Esophagus squamous epithelium (tissue), 5 donors: ENCODE measurements around the gene TTC28. TPM values are rescaled to one million over a fixed set of nuclear protein-coding genes. Genes with fewer than 3 reads are reported as not detected.

Source experiments
- DNase-seq: peaks from one replicate; lab custom pipeline; 2025; lab: John Stamatoyannopoulos, UW
- H3K27ac ChIP-seq, 4 donors: fragments of 200-600 bp; sonication (generic); one replicate each; pipeline ENCODE4 v1.5.1; 2016 to 2019; ENCODE audit warnings: mild to moderate bottlenecking in 1 of 4
- H3K27me3 ChIP-seq, 4 donors: fragments of 200-600 bp; sonication (generic); 1 replicate in 3 of 4; 2 replicates in 1 of 4; pipeline versions ENCODE4 v1.5.1 to v1.6.0; 2017 to 2021; ENCODE audit warnings: antibody characterized with exemption in 1 of 4
- H3K36me3 ChIP-seq, 3 donors: fragments of 200-600 bp; sonication (generic); one replicate each; pipeline ENCODE4 v1.5.1; 2016 to 2019
- H3K4me1 ChIP-seq, 3 donors: fragments of 200-600 bp; sonication (generic); one replicate each; pipeline ENCODE4 v1.5.1; 2017 to 2019
- H3K4me3 ChIP-seq, 4 donors: fragments of 200-600 bp; sonication (generic); 1 replicate in 3 of 4; 2 replicates in 1 of 4; pipeline ENCODE4 v1.5.1; 2016 to 2019; ENCODE audit warnings: mild to moderate bottlenecking in 2 of 4, moderate library complexity in 1 of 4
- H3K9me3 ChIP-seq, 3 donors: fragments of 200-600 bp; sonication (generic); one replicate each; pipeline ENCODE4 v1.5.1; 2016 to 2019
- POLR2A ChIP-seq, 4 donors: fragments of 450-650 bp; IDR thresholded peaks; one replicate each; pipeline ENCODE4 v1.6.1; 2017; ENCODE audit warnings: antibody characterized with exemption in 4 of 4, mild to moderate bottlenecking in 4 of 4, moderate library complexity in 3 of 4
- WGBS, 2 donors: methylation state at CpG; one replicate each; pipeline ENCODE4 v1.1.5; 2018; 5-methylcytosine and 5-hydroxymethylcytosine counted together
- intact Hi-C: fragments of 100-400 bp; cut with DNase I; formaldehyde crosslinking; loops from one replicate; pipeline ENCODE4 v1.15.0; 2022
- total RNA-seq, 4 donors: library from RNA; depleted of rRNA; stranded (reverse); fragments of >200 nt; gene quantifications; one replicate each; pipeline ENCODE4 v1.1.0, GENCODE V29; 2016
- TF ChIP-seq, protein P1 (sequence below), 6 experiments: fragments of 450-650 bp in 4 of 6; fragments of 200-600 bp in 2 of 6; sonication (generic) in 2 of 6; IDR thresholded peaks; one replicate each; pipeline ENCODE4 v1.5.1; 2016 to 2019; ENCODE audit warnings: antibody characterized with exemption in 6 of 6, mild to moderate bottlenecking in 4 of 6, moderate library complexity in 4 of 6
- donor health status: DM: yes; HTN: yes; CAD: no.

The TTC28 gene
- total RNA-seq, 4 donors from 2014 or later: 6.0 to 21.4 (median 7.7) TPM

DNA sequence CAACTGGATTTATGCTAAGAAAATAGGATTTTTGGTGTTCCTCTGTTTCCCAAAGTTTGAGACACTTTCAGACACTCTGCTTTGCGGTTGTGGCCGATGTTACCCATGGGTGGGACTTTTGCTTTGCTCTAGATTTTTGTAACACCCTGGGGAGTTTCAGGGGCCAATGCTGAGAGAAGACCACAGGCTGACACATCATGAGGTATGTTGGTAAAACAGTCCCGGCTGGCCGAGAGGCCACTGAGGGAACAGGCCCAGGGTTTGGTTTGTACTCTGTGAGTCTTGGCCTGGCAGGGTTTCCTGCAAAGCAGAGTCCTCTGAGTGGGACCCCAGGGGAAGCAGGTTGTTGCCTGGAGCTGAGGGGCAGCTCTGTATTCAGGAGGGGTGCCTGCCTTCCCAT lies 682.1 kb downstream of the TTC28 start:
- Histone ChIP-seq H3K27ac (no peak overlapping the region), H3K9me3 (no peaks in the 10 kb centered on the region), H3K36me3 (peaks cover 0 to 75% (median 0%) of the 10 kb centered on the region in 3 donors), H3K4me1 (peaks cover 0 to 19% (median 4%) of the 10 kb centered on the region in 3 donors), H3K27me3 (no peaks in the 10 kb centered on the region), H3K4me3 (no peak overlapping the region)
- TF ChIP-seq, protein P1, sequence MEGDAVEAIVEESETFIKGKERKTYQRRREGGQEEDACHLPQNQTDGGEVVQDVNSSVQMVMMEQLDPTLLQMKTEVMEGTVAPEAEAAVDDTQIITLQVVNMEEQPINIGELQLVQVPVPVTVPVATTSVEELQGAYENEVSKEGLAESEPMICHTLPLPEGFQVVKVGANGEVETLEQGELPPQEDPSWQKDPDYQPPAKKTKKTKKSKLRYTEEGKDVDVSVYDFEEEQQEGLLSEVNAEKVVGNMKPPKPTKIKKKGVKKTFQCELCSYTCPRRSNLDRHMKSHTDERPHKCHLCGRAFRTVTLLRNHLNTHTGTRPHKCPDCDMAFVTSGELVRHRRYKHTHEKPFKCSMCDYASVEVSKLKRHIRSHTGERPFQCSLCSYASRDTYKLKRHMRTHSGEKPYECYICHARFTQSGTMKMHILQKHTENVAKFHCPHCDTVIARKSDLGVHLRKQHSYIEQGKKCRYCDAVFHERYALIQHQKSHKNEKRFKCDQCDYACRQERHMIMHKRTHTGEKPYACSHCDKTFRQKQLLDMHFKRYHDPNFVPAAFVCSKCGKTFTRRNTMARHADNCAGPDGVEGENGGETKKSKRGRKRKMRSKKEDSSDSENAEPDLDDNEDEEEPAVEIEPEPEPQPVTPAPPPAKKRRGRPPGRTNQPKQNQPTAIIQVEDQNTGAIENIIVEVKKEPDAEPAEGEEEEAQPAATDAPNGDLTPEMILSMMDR (IDR thresholded peaks at IDR 0.05): no peak
- no peak for TF ChIP-seq POLR2A (IDR thresholded peaks at IDR 0.05)
- intact Hi-C loops: loop anchor here (10.0 kb wide), 1 partner anchor 593 kb away; no protein-coding TSS in a partner anchor
- no peak for DNase-seq
- WGBS, 2 donors: 88 to 93% methylated on average over 3 to 4 of the region's 4 CpGs

- intact Hi-C loops: loop anchor here (10.0 kb wide), 1 partner anchor 592 kb away; no protein-coding TSS in a partner anchor
- TF ChIP-seq, protein P1 (IDR thresholded peaks at IDR 0.05): no peak
- TF ChIP-seq POLR2A (IDR thresholded peaks at IDR 0.05): no peak
- H3K9me3 ChIP-seq: no peaks in the 10 kb centered on the region
- H3K4me3 ChIP-seq: no peak overlapping the region
- H3K27ac ChIP-seq: no peak overlapping the region
- no peaks in the 10 kb centered on the region for H3K27me3 ChIP-seq
- peaks cover 0 to 14% (median 0%) of the 10 kb centered on the region in 3 donors for H3K4me1 ChIP-seq
- 48 to 58% methylated on average over 6 to 7 of the region's 7 CpGs for WGBS, 2 donors
- peaks cover 0 to 81% (median 0%) of the 10 kb centered on the region in 3 donors for H3K36me3 ChIP-seq
- no peak for DNase-seq
These were observed 682.7 kb downstream of the TTC28 start for GRCh38 chr22:27996981-27997380.

DNA sequence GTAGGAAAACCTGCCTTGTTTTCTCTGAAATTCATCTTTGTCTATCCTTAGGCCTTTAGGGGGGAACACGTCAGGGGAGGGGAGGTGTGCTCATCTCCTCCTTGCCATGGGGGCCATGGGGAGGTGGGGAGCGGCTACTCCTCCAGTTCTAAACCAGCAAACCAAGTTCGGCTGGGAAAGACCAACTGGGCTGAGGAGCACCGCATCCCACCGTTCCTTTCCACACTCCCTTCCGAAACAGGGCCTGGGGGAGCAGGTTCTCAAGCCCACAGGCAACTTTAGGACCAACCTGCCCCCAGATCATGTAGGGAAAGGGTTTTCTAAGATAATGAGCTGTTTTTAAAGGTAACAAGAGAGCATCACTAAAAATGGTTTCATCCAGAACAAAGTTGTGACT lies 683.1 kb downstream of the TTC28 start:
- 69 to 100% methylated on average over 3 to 5 of the region's 6 CpGs for WGBS, 2 donors
- Histone ChIP-seq H3K36me3 (peaks cover 0 to 85% (median 0%) of the 10 kb centered on the region in 3 donors), H3K4me3 (no peak overlapping the region), H3K27me3 (no peaks in the 10 kb centered on the region), H3K4me1 (peaks cover under 1 to 13% (median under 1%) of the 10 kb centered on the region in 3 donors), H3K9me3 (no peaks in the 10 kb centered on the region), H3K27ac (no peak overlapping the region)
- DNase-seq: no peak
- no peak for TF ChIP-seq POLR2A (IDR thresholded peaks at IDR 0.05)
- TF ChIP-seq, protein P1 (IDR thresholded peaks at IDR 0.05): no peak
- intact Hi-C loops: loop anchor here (10.0 kb wide), 1 partner anchor 592 kb away; no protein-coding TSS in a partner anchor

DNA sequence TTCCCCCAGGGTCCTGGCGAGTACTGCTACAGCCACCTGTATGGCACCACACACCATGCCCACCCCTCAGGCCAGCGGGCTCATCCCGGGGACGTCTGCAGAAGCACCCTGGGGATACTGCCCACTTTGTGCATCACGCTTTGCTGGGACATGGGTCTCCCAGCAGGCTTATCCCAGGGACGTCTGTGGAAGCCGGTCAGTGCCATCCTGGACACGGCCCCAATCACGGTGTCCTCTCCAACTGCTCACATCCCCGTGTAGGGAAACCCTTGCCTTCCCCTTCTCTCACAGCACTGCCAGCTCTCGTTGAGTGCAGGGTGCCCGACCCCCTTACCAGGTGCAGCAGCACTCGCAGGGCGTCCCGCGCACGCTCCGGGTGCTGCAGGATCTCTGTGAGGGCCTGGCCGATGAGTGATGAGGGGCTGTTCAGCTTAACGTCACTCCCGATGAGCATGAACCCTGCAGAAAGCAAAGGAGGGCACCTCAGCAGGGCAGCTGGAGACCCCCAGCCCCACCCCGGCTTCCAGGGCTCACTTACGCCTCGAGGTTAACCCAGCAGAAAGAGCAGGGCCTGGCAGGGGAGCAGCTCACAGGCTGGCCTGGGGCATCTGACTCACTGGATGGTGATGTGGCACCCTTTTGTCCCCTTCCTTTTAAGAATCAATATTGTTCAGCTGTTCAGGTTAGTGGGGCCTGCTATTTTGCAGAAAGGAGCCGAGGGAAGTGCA lies 683.7 kb downstream of the TTC28 start:
- Histone ChIP-seq H3K27me3 (no peaks in the 10 kb centered on the region), H3K4me3 (no peak overlapping the region), H3K9me3 (no peaks in the 10 kb centered on the region), H3K36me3 (peaks cover 0 to 83% (median 0%) of the 10 kb centered on the region in 3 donors), H3K4me1 (peaks cover 2 to 19% (median 4%) of the 10 kb centered on the region in 3 donors), H3K27ac (no peak overlapping the region)
- intact Hi-C loops: loop anchor here (10.0 kb wide), 1 partner anchor 591 kb away; no protein-coding TSS in a partner anchor
- 86 to 93% methylated on average over 10 of the region's 25 CpGs for WGBS, 2 donors
- no peak for DNase-seq
- TF ChIP-seq POLR2A (IDR thresholded peaks at IDR 0.05): no peak
- TF ChIP-seq, protein P1 (IDR thresholded peaks at IDR 0.05): no peak
